NT2/D1 (cell line): Measurements from ENCODE around the gene PLEKHD1.

ENCODE experiments used
- SUZ12 ChIP-seq: IDR thresholded peaks from 2 replicates; pipeline ENCODE4 v1.6.1; 2011; ENCODE audit not compliant: insufficient read length, insufficient read depth; ENCODE audit errors: extremely low read depth
- YY1 ChIP-seq: IDR thresholded peaks from 2 replicates; pipeline ENCODE4 v1.6.1; 2011; ENCODE audit not compliant: insufficient read length, insufficient read depth
- ZNF274 ChIP-seq: IDR thresholded peaks from 2 replicates; pipeline ENCODE4 v1.6.1; 2011; ENCODE audit warnings: mild to moderate bottlenecking, low read depth, low read length

- TF ChIP-seq YY1 = no peak
- TF ChIP-seq ZNF274 = no peak
- TF ChIP-seq SUZ12 = no peak
Observed at GRCh38 chr14:69485315-69485660, 760 bp downstream of the PLEKHD1 start.
